Muscle of leg (tissue), 11 donors: ENCODE measurements around the gene PIK3R6. TPM values are rescaled to one million over a fixed set of nuclear protein-coding genes. Genes with fewer than 3 reads are reported as not detected.
"Not testable (repeated sequence)": the region's sequence is repeated elsewhere in the genome, so short reads cannot be mapped to it uniquely, and the experiment has no call there.

Experiments
- DNase-seq: peaks from one replicate; pipeline ENCODE4 v3.0.0; 2013
- H3K27ac ChIP-seq: one replicate; pipeline ENCODE4 v1.5.1; 2013; ENCODE audit warnings: mild to moderate bottlenecking, low read length, control low read depth
- H3K27me3 ChIP-seq: one replicate; pipeline ENCODE4 v1.6.1; 2013; ENCODE audit warnings: low read length; ENCODE audit not compliant: control insufficient read depth, insufficient read depth
- H3K36me3 ChIP-seq: one replicate; pipeline ENCODE4 v1.6.1; 2013; ENCODE audit warnings: low read length; ENCODE audit not compliant: control insufficient read depth, insufficient read depth
- H3K4me1 ChIP-seq: one replicate; pipeline ENCODE4 v1.6.1; 2013; ENCODE audit warnings: low read length; ENCODE audit not compliant: control insufficient read depth, insufficient read depth
- H3K4me3 ChIP-seq: one replicate; pipeline ENCODE4 v1.5.1; 2013; ENCODE audit warnings: low read length, control low read depth
- H3K9me3 ChIP-seq: replicated peaks from 2 replicates; pipeline ENCODE4 v1.6.1; 2013; ENCODE audit warnings: low read depth, low read length; ENCODE audit not compliant: control insufficient read depth
- WGBS: methylation state at CpG from one replicate; pipeline ENCODE4 v1.1.5; 2013; ENCODE audit warnings: missing lambda C conversion rate; ENCODE audit not compliant: insufficient coverage; 5-methylcytosine and 5-hydroxymethylcytosine counted together
- polyA plus RNA-seq, 8 donors: library from polyadenylated mRNA; unstranded; fragments of 120-200 nt; gene quantifications; one replicate each; pipeline versions ENCODE4 v1.2.1 to v1.2.3, GENCODE V29; 2013; ENCODE audit warnings: inconsistent platforms in 1 of 8, low replicate concordance in 1 of 8; ENCODE audit not compliant: insufficient read length in 8 of 8, insufficient read depth in 1 of 8
- total RNA-seq: library from RNA; stranded (reverse); fragments of 120-200 nt; gene quantifications from one replicate; pipeline ENCODE4 v1.2.4, GENCODE V29; 2013

Gene PIK3R6
- total and polyA plus RNA-seq, 9 donors = 1.5 to 6.5 (median 4.9) TPM

GRCh38 chr17:8865385-8865784, 2.1 kb downstream of the PIK3R6 start:
- 33% methylated on average over 1 of the region's 6 CpGs for WGBS
- H3K27me3 ChIP-seq = no peaks in the 10 kb centered on the region
- H3K4me3 ChIP-seq = no peak overlapping the region
- peak overlapping the region; percentile 7 for H3K27ac ChIP-seq
- no peak for DNase-seq
- peaks cover 10% of the 10 kb centered on the region for H3K4me1 ChIP-seq
- H3K36me3 ChIP-seq = no peaks in the 10 kb centered on the region
- no peaks in the 10 kb centered on the region for H3K9me3 ChIP-seq

GRCh38 chr17:8862213-8863056, 5.0 kb downstream of the PIK3R6 start:
- 71% methylated on average over 9 of the region's 9 CpGs for WGBS
- Histone ChIP-seq H3K9me3 (no peaks in the 10 kb centered on the region), H3K4me1 (peaks cover 6% of the 10 kb centered on the region)

GRCh38 chr17:8861495-8862181, 5.8 kb downstream of the PIK3R6 start:
- H3K9me3 ChIP-seq = no peaks in the 10 kb centered on the region
- WGBS = 85% methylated on average over 5 of the region's 7 CpGs
- no peak for DNase-seq
- no peak overlapping the region for H3K4me3 ChIP-seq
- peaks cover 13% of the 10 kb centered on the region for H3K4me1 ChIP-seq
- H3K27ac ChIP-seq = no peak overlapping the region
- no peaks in the 10 kb centered on the region for H3K27me3 ChIP-seq
- H3K36me3 ChIP-seq = no peaks in the 10 kb centered on the region

More at GRCh38 chr17:8862213-8863056, 5.0 kb downstream of the PIK3R6 start:
- H3K27me3 ChIP-seq = no peaks in the 10 kb centered on the region
- H3K27ac ChIP-seq = no peak overlapping the region
- DNase-seq = no peak
- no peak overlapping the region for H3K4me3 ChIP-seq
- H3K36me3 ChIP-seq = no peaks in the 10 kb centered on the region

- H3K27me3 ChIP-seq = no peaks in the 10 kb centered on the region
- no peak overlapping the region for H3K27ac ChIP-seq
- no peaks in the 10 kb centered on the region for H3K9me3 ChIP-seq
- no peak for DNase-seq
- H3K4me1 ChIP-seq = peaks cover 13% of the 10 kb centered on the region
- no peaks in the 10 kb centered on the region for H3K36me3 ChIP-seq
- 61% methylated on average over 3 of the region's 14 CpGs for WGBS
- no peak overlapping the region for H3K4me3 ChIP-seq
Measured at GRCh38 chr17:8859804-8860430, 7.6 kb downstream of the PIK3R6 start.

- peak; percentile 26 for DNase-seq
- Histone ChIP-seq H3K36me3 (no peaks in the 10 kb centered on the region), H3K27ac (no peak overlapping the region), H3K9me3 (no peaks in the 10 kb centered on the region), H3K4me3 (no peak overlapping the region), H3K27me3 (no peaks in the 10 kb centered on the region), H3K4me1 (peaks cover 13% of the 10 kb centered on the region)
- 83% methylated on average over 5 of the region's 11 CpGs for WGBS
Measured at GRCh38 chr17:8859027-8859803, 8.3 kb downstream of the PIK3R6 start.

GRCh38 chr17:8857919-8858318, 9.6 kb downstream of the PIK3R6 start:
- Histone ChIP-seq H3K27me3 (no peaks in the 10 kb centered on the region), H3K36me3 (no peaks in the 10 kb centered on the region), H3K9me3 (no peaks in the 10 kb centered on the region), H3K4me3 (no peak overlapping the region), H3K4me1 (peaks cover 13% of the 10 kb centered on the region), H3K27ac (no peak overlapping the region)
- WGBS = no CpG with 5 or more reads among the region's 5 CpGs
- DNase-seq = peak; percentile 74

GRCh38 chr17:8856869-8857575, 10.5 kb downstream of the PIK3R6 start:
- 17% methylated on average over 1 of the region's 14 CpGs for WGBS
- Histone ChIP-seq H3K9me3 (no peaks in the 10 kb centered on the region), H3K4me1 (peaks cover 13% of the 10 kb centered on the region), H3K4me3 (no peak overlapping the region), H3K27ac (no peak overlapping the region), H3K36me3 (no peaks in the 10 kb centered on the region), H3K27me3 (no peaks in the 10 kb centered on the region)
- DNase-seq = peak; percentile 42

- H3K9me3 ChIP-seq, H3K27ac ChIP-seq, H3K4me3 ChIP-seq, H3K27me3 ChIP-seq, DNase-seq, H3K36me3 ChIP-seq: not testable (repeated sequence)
- 90% methylated on average over 2 of the region's 6 CpGs for WGBS
- H3K4me1 ChIP-seq = peaks cover 13% of the 10 kb centered on the region
Measured at GRCh38 chr17:8856205-8856603, 11.3 kb downstream of the PIK3R6 start.

GRCh38 chr17:8855477-8856204, 11.8 kb downstream of the PIK3R6 start:
- H3K9me3 ChIP-seq = no peaks in the 10 kb centered on the region
- H3K27me3 ChIP-seq = no peaks in the 10 kb centered on the region
- peaks cover 13% of the 10 kb centered on the region for H3K4me1 ChIP-seq
- peak; percentile 40 for DNase-seq
- no peak overlapping the region for H3K27ac ChIP-seq
- 23% methylated on average over 11 of the region's 17 CpGs for WGBS
- no peak overlapping the region for H3K4me3 ChIP-seq
- no peaks in the 10 kb centered on the region for H3K36me3 ChIP-seq
